ENCODE results near the gene RDX.
"Not testable (repeated sequence)": the region's sequence is repeated elsewhere in the genome, so short reads cannot be mapped to it uniquely, and the experiment has no call there.

Gene RDX

GRCh38 chr11:110262072-110262403, 34.4 kb downstream of the RDX start:
- no peak overlapping the region for H3K27ac Mint-ChIP-seq
- ATAC-seq (no peak), DNase-seq (ENCODE audit: low spot score in 2 of 2) (no peak)
- H3K9me3 Mint-ChIP-seq = no peaks in the 10 kb centered on the region
- peaks cover 100% of the 10 kb centered on the region for H3K36me3 Mint-ChIP-seq
- H3K4me3 Mint-ChIP-seq = no peak overlapping the region
- H3K4me1 Mint-ChIP-seq = peaks cover 15% of the 10 kb centered on the region

DNA sequence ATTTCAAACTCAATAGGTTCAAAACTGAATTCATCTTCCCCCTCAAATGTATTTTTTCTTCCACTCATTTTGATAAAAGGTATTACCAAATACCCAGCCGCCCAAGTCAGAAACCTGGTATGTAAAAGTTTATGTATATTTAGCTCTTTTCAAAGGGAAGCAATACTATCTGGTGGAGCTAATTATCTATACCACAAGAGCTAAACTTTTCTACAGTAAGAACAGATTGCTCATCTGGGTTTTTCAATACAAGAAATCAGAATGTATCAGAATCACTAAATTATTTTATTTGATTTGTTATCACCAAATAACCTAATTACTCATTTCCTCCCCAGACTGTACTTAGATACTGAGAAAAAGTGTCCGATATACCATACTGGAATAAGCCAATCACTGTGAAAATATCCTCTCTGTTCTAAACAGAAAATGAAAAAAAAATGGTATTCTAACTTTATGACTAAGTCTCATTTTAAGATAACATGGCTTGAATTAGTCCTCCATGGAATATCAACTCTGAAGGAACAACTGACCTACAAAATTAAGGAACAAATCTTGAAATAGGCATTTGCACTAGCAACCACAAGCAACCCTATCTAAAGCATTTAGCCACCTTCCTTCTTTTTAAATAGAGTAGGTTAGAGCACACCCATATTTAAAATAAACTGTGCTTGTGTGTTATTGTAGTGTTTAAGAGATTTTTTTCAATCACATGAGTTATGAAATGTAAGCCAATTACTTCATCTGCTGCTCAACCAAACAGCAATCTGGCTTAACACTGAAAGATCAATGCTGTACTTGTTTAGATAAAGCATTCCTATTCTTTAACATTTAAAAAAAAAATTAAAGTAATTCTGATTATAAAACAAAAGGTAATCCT, 35.0 kb downstream of the RDX start:
- H3K36me3 Mint-ChIP-seq = peaks cover 100% of the 10 kb centered on the region
- peak; percentile 26 for ATAC-seq
- no peak overlapping the region for H3K27ac Mint-ChIP-seq
- H3K4me1 Mint-ChIP-seq = peaks cover 15% of the 10 kb centered on the region
- H3K4me3 Mint-ChIP-seq = no peak overlapping the region
- no peak for DNase-seq (ENCODE audit: low spot score in 2 of 2)
- H3K9me3 Mint-ChIP-seq = no peaks in the 10 kb centered on the region

GRCh38 chr11:110253525-110253924, 42.9 kb downstream of the RDX start:
- H3K9me3 Mint-ChIP-seq = no peaks in the 10 kb centered on the region
- H3K36me3 Mint-ChIP-seq = peaks cover 100% of the 10 kb centered on the region
- H3K4me3 Mint-ChIP-seq = no peak overlapping the region
- H3K27ac Mint-ChIP-seq = peak overlapping the region; percentile 5
- DNase-seq (ENCODE audit: low spot score in 2 of 2) (no peak), ATAC-seq (peak; percentile 51)
- H3K4me1 Mint-ChIP-seq = peaks cover 9% of the 10 kb centered on the region

DNA sequence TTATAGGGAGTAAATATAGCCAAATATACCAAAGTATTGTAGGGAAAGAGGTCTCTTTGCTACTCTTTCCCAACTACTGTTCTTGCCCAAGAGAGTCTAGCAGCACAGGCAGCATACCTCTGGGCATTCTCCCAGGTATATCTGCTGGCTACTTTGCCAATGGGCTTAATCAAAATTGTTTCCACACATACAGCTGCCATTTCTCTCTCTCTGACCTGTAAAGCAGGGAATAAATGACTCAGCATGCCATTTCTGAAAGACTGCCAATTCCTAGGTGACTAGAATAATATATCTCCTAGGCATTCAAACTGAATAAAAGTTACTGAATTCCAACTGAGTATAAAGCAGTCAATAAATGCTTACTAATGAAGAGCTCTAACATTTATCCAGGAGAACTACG, 44.6 kb downstream of the RDX start:
- peak; percentile 40 for ATAC-seq
- no peak for DNase-seq (ENCODE audit: low spot score in 2 of 2)
- Mint-ChIP-seq H3K4me3 (no peak overlapping the region), H3K9me3 (no peaks in the 10 kb centered on the region), H3K36me3 (peaks cover 100% of the 10 kb centered on the region), H3K27ac (peak overlapping the region; percentile 58), H3K4me1 (peaks cover 9% of the 10 kb centered on the region)

DNA sequence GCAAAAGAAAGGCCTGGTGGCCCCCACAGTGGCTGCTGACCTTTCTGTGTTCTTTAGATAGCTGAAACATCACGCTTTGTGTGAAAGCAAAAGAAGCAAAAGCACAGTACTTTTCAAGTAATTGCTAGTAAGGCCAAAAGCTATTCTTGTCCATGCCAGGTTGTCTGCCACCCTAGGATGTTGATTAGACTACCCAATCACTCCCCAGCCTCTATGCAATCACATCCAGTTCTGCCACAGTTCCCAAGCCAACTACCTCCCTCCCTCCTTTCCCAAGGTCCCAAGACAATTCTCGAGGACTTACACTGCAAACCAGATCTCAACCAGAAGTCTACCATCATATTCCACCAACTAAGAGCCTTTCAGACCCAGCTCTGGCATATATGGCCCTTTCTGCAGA, 46.2 kb downstream of the RDX start:
- H3K27ac Mint-ChIP-seq = peak overlapping the region; percentile 63
- no peak overlapping the region for H3K4me3 Mint-ChIP-seq
- DNase-seq (ENCODE audit: low spot score in 2 of 2) = no peak
- no peaks in the 10 kb centered on the region for H3K9me3 Mint-ChIP-seq
- H3K4me1 Mint-ChIP-seq = peaks cover 9% of the 10 kb centered on the region
- H3K36me3 Mint-ChIP-seq = peaks cover 100% of the 10 kb centered on the region
- ATAC-seq = no peak

GRCh38 chr11:110249766-110250165, 46.6 kb downstream of the RDX start:
- no peaks in the 10 kb centered on the region for H3K9me3 Mint-ChIP-seq
- H3K36me3 Mint-ChIP-seq = peaks cover 99% of the 10 kb centered on the region
- H3K4me1 Mint-ChIP-seq = peaks cover 9% of the 10 kb centered on the region
- no peak overlapping the region for H3K4me3 Mint-ChIP-seq
- peak overlapping the region; percentile 63 for H3K27ac Mint-ChIP-seq
- DNase-seq (ENCODE audit: low spot score in 2 of 2) = no peak
- ATAC-seq = no peak

DNA sequence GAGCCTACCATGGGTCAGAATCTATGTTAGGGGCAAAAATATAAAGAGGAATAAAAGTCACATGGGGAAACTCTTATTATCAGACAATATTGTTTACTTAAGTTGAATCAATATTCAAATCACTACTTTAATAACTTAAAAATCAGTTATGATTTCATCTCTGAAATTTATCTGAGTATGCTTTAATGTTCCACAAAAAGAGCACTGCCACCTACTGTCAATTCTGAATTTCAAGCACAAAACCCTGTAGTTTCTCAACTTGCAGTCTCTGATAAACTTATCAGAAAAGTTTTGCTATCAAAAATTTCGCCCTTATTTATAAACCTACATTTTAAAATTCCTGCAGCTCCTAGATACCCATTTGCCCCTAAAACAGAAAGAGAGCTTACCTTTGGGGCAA, 47.3 kb downstream of the RDX start:
- H3K4me3 Mint-ChIP-seq = no peak overlapping the region
- H3K4me1 Mint-ChIP-seq = peaks cover 5% of the 10 kb centered on the region
- peaks cover 99% of the 10 kb centered on the region for H3K36me3 Mint-ChIP-seq
- H3K9me3 Mint-ChIP-seq = no peaks in the 10 kb centered on the region
- no peak for ATAC-seq
- DNase-seq (ENCODE audit: low spot score in 2 of 2) = no peak
- no peak overlapping the region for H3K27ac Mint-ChIP-seq

- Mint-ChIP-seq H3K4me1 (no peaks in the 10 kb centered on the region), H3K27ac (no peak overlapping the region), H3K4me3 (no peak overlapping the region), H3K9me3 (no peaks in the 10 kb centered on the region), H3K36me3 (peaks cover 96% of the 10 kb centered on the region)
- ATAC-seq = no peak
- DNase-seq (ENCODE audit: low spot score in 2 of 2) = no peak
Measured at GRCh38 chr11:110243791-110244190, 52.6 kb downstream of the RDX start.

DNA sequence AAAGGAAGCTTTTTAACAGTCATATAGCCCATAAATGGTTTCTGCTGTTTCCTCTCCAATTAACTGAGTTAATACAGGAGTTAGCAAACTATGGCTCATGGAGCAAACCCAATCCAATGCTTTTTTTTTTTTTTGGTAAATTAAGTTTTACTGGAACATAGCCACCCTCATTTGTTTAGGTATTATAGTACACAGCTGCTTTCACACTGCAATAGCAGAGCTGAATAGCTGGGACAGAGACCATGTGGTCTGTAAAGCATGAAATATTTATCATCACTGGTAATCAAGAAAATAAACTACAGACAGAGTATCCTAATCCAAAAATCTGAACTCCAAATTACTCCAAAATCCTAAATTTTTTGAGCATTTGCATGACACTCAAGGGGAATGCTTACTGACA, 53.7 kb downstream of the RDX start:
- Mint-ChIP-seq H3K4me3 (no peak overlapping the region), H3K27ac (no peak overlapping the region), H3K9me3 (no peaks in the 10 kb centered on the region), H3K36me3 (peaks cover 96% of the 10 kb centered on the region), H3K4me1 (no peaks in the 10 kb centered on the region)
- ATAC-seq = no peak
- no peak for DNase-seq (ENCODE audit: low spot score in 2 of 2)

DNA sequence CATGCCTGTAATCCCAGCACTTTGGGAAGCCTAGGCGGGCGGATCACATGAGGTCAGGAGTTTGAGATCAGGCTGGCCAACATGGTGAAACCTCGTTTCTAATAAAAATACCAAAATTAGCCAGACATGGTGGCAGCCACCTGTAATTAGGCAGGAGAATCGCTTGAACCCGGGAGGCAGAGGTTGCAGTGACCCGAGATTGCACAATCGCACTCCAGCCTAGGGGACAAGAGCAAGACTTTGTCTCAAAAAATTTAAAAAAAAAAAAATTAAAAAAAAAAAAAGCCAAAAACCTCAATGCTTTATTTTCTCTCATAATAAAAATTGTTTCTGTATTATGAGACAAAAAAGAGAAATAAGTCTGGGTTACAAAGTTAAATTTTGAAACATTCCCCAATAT, 54.2 kb downstream of the RDX start:
- no peak overlapping the region for H3K27ac Mint-ChIP-seq
- DNase-seq (ENCODE audit: low spot score in 2 of 2) (no peak), ATAC-seq (no peak)
- no peaks in the 10 kb centered on the region for H3K9me3 Mint-ChIP-seq
- no peaks in the 10 kb centered on the region for H3K4me1 Mint-ChIP-seq
- peaks cover 96% of the 10 kb centered on the region for H3K36me3 Mint-ChIP-seq
- no peak overlapping the region for H3K4me3 Mint-ChIP-seq

DNA sequence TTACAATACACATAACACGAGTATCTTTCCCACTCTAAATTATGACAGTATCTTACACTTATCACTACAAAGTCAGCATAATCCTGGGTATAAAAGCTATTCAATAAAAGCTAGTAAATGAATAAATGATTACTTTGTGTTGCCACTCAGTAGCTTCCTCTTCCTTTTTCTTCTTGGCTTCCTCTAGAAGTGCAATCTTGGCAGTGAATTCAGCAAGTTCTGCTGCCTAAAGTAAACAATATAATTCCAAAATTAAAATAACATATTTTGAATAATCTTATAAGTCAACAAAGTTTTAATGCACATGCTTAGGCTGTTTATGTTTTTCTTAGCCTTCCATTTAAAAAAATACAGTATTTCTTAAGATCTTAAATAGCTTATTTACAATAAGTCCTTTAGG, 60.4 kb downstream of the RDX start:
- Mint-ChIP-seq H3K27ac (no peak overlapping the region), H3K4me1 (no peaks in the 10 kb centered on the region), H3K36me3 (peaks cover 99% of the 10 kb centered on the region), H3K4me3 (no peak overlapping the region), H3K9me3 (no peaks in the 10 kb centered on the region)
- ATAC-seq (no peak), DNase-seq (ENCODE audit: low spot score in 2 of 2) (no peak)

GRCh38 chr11:110230377-110230776, 66.0 kb downstream of the RDX start:
- DNase-seq (ENCODE audit: low spot score in 2 of 2) (no peak), ATAC-seq (no peak)
- H3K36me3 Mint-ChIP-seq = peaks cover 96% of the 10 kb centered on the region
- H3K9me3 Mint-ChIP-seq = no peaks in the 10 kb centered on the region
- H3K4me1 Mint-ChIP-seq = no peaks in the 10 kb centered on the region
- no peak overlapping the region for H3K27ac Mint-ChIP-seq
- no peak overlapping the region for H3K4me3 Mint-ChIP-seq

DNA sequence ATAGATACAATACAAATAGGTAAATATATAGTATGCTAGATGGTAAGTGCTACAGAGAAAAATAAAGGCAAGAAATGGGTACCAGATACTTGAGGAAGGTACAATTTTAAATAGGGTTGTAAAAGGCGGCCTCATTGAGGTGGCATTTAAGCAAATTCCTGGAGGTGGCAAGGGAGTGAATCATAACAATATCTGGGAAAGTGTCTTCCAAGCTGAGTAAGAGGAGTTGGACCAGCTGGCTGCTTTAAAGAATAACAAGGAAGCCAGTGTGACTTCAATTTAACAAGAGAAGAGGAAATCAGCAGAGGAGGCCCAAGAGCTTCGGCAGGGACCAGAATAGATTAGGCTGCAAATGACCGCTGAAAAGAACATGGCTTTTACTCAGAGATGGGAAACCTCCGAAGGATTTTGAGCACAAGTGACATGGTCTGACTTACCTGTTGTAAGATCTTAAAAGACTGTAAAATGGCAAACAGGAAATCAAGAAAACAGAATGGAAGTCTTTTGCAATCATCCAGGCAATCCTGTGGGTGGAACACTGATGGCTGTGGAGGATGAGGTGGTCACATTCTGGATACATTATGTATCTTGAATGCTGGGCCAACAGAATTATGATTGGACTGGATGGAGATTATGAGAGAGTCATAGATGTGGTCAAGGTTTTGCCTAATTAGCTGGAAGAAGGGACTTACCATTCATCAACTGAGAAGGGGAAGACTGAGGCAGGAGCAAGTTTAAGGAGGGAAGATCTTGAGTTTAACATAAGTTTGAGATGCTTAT, 77.2 kb downstream of the RDX start:
- Mint-ChIP-seq H3K4me1 (no peaks in the 10 kb centered on the region), H3K36me3 (peaks cover 11% of the 10 kb centered on the region), H3K27ac (no peak overlapping the region), H3K4me3 (no peak overlapping the region), H3K9me3 (no peaks in the 10 kb centered on the region)
- ATAC-seq = no peak
- DNase-seq (ENCODE audit: low spot score in 2 of 2) = no peak

GRCh38 chr11:110217936-110218335, 78.5 kb downstream of the RDX start:
- no peak overlapping the region for H3K27ac Mint-ChIP-seq
- no peaks in the 10 kb centered on the region for H3K9me3 Mint-ChIP-seq
- H3K36me3 Mint-ChIP-seq = peaks cover 11% of the 10 kb centered on the region
- DNase-seq (ENCODE audit: low spot score in 2 of 2) (no peak), ATAC-seq (no peak)
- H3K4me3 Mint-ChIP-seq = no peak overlapping the region
- H3K4me1 Mint-ChIP-seq = no peaks in the 10 kb centered on the region

- ATAC-seq (peak; percentile 98), DNase-seq (ENCODE audit: low spot score in 2 of 2) (no peak)
- no peaks in the 10 kb centered on the region for H3K4me1 Mint-ChIP-seq
- peaks cover 11% of the 10 kb centered on the region for H3K36me3 Mint-ChIP-seq
- no peak overlapping the region for H3K27ac Mint-ChIP-seq
- no peak overlapping the region for H3K4me3 Mint-ChIP-seq
- H3K9me3 Mint-ChIP-seq = no peaks in the 10 kb centered on the region
Measured at GRCh38 chr11:110217223-110217877, 79.1 kb downstream of the RDX start.

GRCh38 chr11:110209313-110209694, 87.1 kb downstream of the RDX start:
- not testable (repeated sequence) for ATAC-seq; H3K9me3 Mint-ChIP-seq; DNase-seq (ENCODE audit: low spot score in 2 of 2); H3K4me1 Mint-ChIP-seq; H3K36me3 Mint-ChIP-seq; H3K27ac Mint-ChIP-seq
- H3K4me3 Mint-ChIP-seq = peak overlapping the region; percentile 47

Data from stimulated activated effector memory CD8-positive, alpha-beta T cell treated with anti-CD3 and anti-CD28 coated beads, Interleukin-12 subunit alpha, Interleukin-12 subunit beta, amount 100 ng/mL, for 72 hours (primary cell).